Measurements from ENCODE around the gene SLC8A3. TPM values are rescaled to one million over a fixed set of nuclear protein-coding genes. Genes with fewer than 3 reads are reported as not detected.

Gene SLC8A3
- total and polyA plus RNA-seq, 10 of the 15 experiments (the other 5 are each of a cell fraction or from before 2014, with no cell fraction given), result 0.04 to 0.17 (median 0.13) TPM; not detected in 3

DNA sequence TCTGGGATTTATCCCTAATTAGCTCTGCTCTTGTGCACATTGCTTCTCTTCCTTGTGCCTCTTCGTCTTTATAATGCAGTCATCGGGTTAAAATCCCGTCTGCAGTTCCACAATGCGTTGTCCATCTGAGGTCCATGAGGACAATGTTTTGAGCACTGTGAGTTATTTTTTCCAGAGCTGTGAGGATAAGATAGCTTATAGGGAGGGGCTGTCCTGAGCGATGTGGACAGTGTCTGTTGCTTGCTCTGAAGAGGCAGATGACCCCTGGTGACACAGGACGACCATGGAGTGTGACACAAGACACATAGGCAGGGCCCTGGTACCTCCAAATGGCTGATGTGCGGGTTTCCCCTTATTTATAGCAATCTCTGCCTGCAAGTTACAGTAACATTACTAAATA lies 177.0 kb downstream of the SLC8A3 start:
- no peaks in the 10 kb centered on the region for H3K36me3 ChIP-seq (ENCODE audit: control insufficient read depth in 2 of 2, insufficient read depth in 2 of 2, low read length in 1 of 2)
- peak overlapping the region; percentile 37; the same call in 1 of the 2 replicates for H2AFZ ChIP-seq (ENCODE audit: control insufficient read depth, low read depth, low read length)
- H3K9me3 ChIP-seq (replicated peaks; ENCODE audit: control insufficient read depth, insufficient read depth, low read length), result no peaks in the 10 kb centered on the region; the same call in 2 of the 3 replicates
- RAD21 ChIA-PET (ENCODE audit: unreplicated experiment), result no interaction called here
- POLR2A ChIA-PET, result no interaction called here
- no peak for ATAC-seq
- H3K4me2 ChIP-seq (ENCODE audit: control insufficient read depth, insufficient read depth), result no peak overlapping the region
- no TSS peak for BruUV-seq (replicated peaks)
- TF ChIP-seq SMAD5 (IDR thresholded peaks at IDR 0.05; ENCODE audit: low read depth) (no peak), PML (IDR thresholded peaks at IDR 0.05; ENCODE audit: low read length) (no peak), HDAC6 (IDR thresholded peaks at IDR 0.05; ENCODE audit: unreplicated experiment) (no peak), TBL1XR1 (IDR thresholded peaks at IDR 0.05; ENCODE audit: low read depth, low read length) (no peak), RCOR1 (conservative IDR thresholded peaks at IDR 0.05; ENCODE audit: low read depth, low read length) (no peak), ESRRA (IDR thresholded peaks at IDR 0.05; ENCODE audit: low read length) (no peak), RAD21 (IDR thresholded peaks at IDR 0.05; ENCODE audit: insufficient read depth, low read depth, low read length) (no peak), SPI1 (IDR thresholded peaks at IDR 0.05; ENCODE audit: borderline replicate concordance, insufficient read depth, low read depth, low read length) (no peak), BHLHE40 (IDR thresholded peaks at IDR 0.05; ENCODE audit: borderline replicate concordance in 1 of 2, low read depth in 2 of 2, low read length in 1 of 2) (no peak), TAF1 (IDR thresholded peaks at IDR 0.05; ENCODE audit: borderline replicate concordance, low read depth, low read length) (no peak)
- TF ChIP-seq, protein P1, sequence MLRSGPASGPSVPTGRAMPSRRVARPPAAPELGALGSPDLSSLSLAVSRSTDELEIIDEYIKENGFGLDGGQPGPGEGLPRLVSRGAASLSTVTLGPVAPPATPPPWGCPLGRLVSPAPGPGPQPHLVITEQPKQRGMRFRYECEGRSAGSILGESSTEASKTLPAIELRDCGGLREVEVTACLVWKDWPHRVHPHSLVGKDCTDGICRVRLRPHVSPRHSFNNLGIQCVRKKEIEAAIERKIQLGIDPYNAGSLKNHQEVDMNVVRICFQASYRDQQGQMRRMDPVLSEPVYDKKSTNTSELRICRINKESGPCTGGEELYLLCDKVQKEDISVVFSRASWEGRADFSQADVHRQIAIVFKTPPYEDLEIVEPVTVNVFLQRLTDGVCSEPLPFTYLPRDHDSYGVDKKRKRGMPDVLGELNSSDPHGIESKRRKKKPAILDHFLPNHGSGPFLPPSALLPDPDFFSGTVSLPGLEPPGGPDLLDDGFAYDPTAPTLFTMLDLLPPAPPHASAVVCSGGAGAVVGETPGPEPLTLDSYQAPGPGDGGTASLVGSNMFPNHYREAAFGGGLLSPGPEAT (IDR thresholded peaks at IDR 0.05; ENCODE audit: low read depth), result no peak
- TF ChIP-seq, protein P2, sequence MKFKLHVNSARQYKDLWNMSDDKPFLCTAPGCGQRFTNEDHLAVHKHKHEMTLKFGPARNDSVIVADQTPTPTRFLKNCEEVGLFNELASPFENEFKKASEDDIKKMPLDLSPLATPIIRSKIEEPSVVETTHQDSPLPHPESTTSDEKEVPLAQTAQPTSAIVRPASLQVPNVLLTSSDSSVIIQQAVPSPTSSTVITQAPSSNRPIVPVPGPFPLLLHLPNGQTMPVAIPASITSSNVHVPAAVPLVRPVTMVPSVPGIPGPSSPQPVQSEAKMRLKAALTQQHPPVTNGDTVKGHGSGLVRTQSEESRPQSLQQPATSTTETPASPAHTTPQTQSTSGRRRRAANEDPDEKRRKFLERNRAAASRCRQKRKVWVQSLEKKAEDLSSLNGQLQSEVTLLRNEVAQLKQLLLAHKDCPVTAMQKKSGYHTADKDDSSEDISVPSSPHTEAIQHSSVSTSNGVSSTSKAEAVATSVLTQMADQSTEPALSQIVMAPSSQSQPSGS (IDR thresholded peaks at IDR 0.05; ENCODE audit: low read length), result no peak
- H3K27me3 ChIP-seq (replicated peaks in 1 of 2; ENCODE audit: control insufficient read depth in 2 of 2, insufficient read depth in 2 of 2, low read length in 1 of 2), result no peaks in the 10 kb centered on the region
- H3K9ac ChIP-seq (ENCODE audit: control insufficient read depth, insufficient read depth, low read length), result no peak overlapping the region
- FAIRE-seq, result no peak
- peaks cover 24% of the 10 kb centered on the region for H3K4me1 ChIP-seq (ENCODE audit: control insufficient read depth, insufficient read depth, low read length)
- no peaks in the 10 kb centered on the region for H3K79me2 ChIP-seq (ENCODE audit: control insufficient read depth, insufficient read depth, low read length)
- intact Hi-C loops (cut with micrococcal nuclease; ENCODE audit: unreplicated experiment) (loop anchor here (5.0 kb wide), 2 partner anchors 134 to 279 kb away; partner anchors contain the start of gene SMOC1), in situ Hi-C loops (cut with MboI) (no loop called here)
- H4K20me1 ChIP-seq (ENCODE audit: control insufficient read depth, insufficient read depth), result no peaks in the 10 kb centered on the region; the same call in 1 of the 2 replicates
- WGBS (ENCODE audit: insufficient coverage, insufficient replicate concordance, low lambda C conversion rate, missing lambda C conversion rate), result 67% methylated on average over 7 of the region's 7 CpGs
- DNase-seq (ENCODE audit: low read depth, low spot score), result no peak
- H3K27ac ChIP-seq (ENCODE audit: control insufficient read depth, insufficient read depth), result no peak overlapping the region; the same call in 1 of the 2 replicates
- CTCF ChIA-PET, result interaction anchor here (0.7 to 3.5 kb wide), 8 partner anchors 11 to 281 kb away, joined by 3 to 27 read pairs (median 8); no protein-coding TSS in a partner anchor
- H3K4me3 ChIP-seq, result no peak overlapping the region
- SMC1A ChIA-PET (ENCODE audit: uncharacterized antibody, unreplicated experiment), result interaction anchor here (1.1 to 1.7 kb wide), 2 partner anchors 17 to 61 kb away, joined by 4 to 7 read pairs; no protein-coding TSS in a partner anchor
